Activated B cell treated with CpG ODN at 0.5 μM for 24 hours (primary cell): ENCODE results near the gene TMEM187. TPM values are rescaled to one million over a fixed set of nuclear protein-coding genes. Genes with fewer than 3 reads are reported as not detected.
"Not testable (repeated sequence)": the region's sequence is repeated elsewhere in the genome, so short reads cannot be mapped to it uniquely, and the experiment has no call there.

ENCODE experiments used
- ATAC-seq: fragments of 200-7000 bp; cut with Tn5 transposase; one replicate; pipeline ENCODE4 v1.10.0; 2021; ENCODE audit warnings: low read depth, mild to moderate bottlenecking, moderate library complexity
- CTCF ChIA-PET: fragments of 350-600 bp; sonication (Branson Sonifier 250); formaldehyde crosslinking; loops from one replicate; lab custom pipeline; 2021; ENCODE audit warnings: antibody characterized with exemption; lab: Charles Lee
- POLR2A ChIA-PET: fragments of 350-600 bp; sonication (Branson Sonifier 250); formaldehyde crosslinking; loops from one replicate; lab custom pipeline; 2021; ENCODE audit warnings: antibody characterized with exemption; lab: Charles Lee
- DNase-seq: peaks from one replicate; pipeline ENCODE4 v3.0.0; 2022
- H3K27ac Mint-ChIP-seq: one replicate; pipeline ENCODE4 v1.8.0; 2020; ENCODE audit warnings: mixed read lengths
- H3K27me3 Mint-ChIP-seq: one replicate; pipeline ENCODE4 v1.8.0; 2021; ENCODE audit warnings: mixed read lengths
- H3K36me3 Mint-ChIP-seq: one replicate; pipeline ENCODE4 v1.8.0; 2021; ENCODE audit warnings: low read depth, mixed read lengths
- H3K4me1 Mint-ChIP-seq: one replicate; pipeline ENCODE4 v1.8.0; 2021; ENCODE audit warnings: mixed read lengths
- H3K4me3 Mint-ChIP-seq: one replicate; pipeline ENCODE4 v1.8.0; 2020; ENCODE audit warnings: mild to moderate bottlenecking, mixed read lengths
- H3K9me3 Mint-ChIP-seq: one replicate; pipeline ENCODE4 v1.8.0; 2020; ENCODE audit warnings: mixed read lengths
- CTCF ChIP-seq: fragments of 200-600 bp; IDR thresholded peaks from one replicate; pipeline ENCODE4 v1.8.0; 2022; ENCODE audit warnings: antibody characterized with exemption, mild to moderate bottlenecking
- intact Hi-C: fragments of 100-400 bp; cut with micrococcal nuclease; formaldehyde crosslinking; loops from one replicate; pipeline ENCODE4 v1.15.1; 2024
- total RNA-seq: library from RNA; stranded (reverse); gene quantifications from 2 replicates; pipeline ENCODE4 v1.2.3, GENCODE V29; 2022

Gene TMEM187
- total RNA-seq, 1 donor from 2014 or later: 2.9 TPM

- no peak for TF ChIP-seq CTCF
- peak; percentile 81 for DNase-seq
- Mint-ChIP-seq H3K27me3 (no peaks in the 10 kb centered on the region), H3K4me1 (peaks cover 44% of the 10 kb centered on the region), H3K27ac (peak within 1 kb of the TSS; percentile 100), H3K9me3 (no peaks in the 10 kb centered on the region), H3K4me3 (peak within 1 kb of the TSS; percentile 100), H3K36me3 (peaks cover 17% of the 10 kb centered on the region)
- peak; percentile 48 for ATAC-seq
- intact Hi-C loops: loop anchor here (1.0 to 2.0 kb wide), 7 partner anchors 37 to 408 kb away; partner anchors contain the start of genes EMD, IDH3G, MECP2 and SSR4
- ChIA-PET POLR2A (interaction anchor here (0.7 to 8.1 kb wide), 24 partner anchors 9 to 745 kb away, joined by 3 to 114 read pairs (median 4); partner anchors contain the start of genes ARHGAP4, EMD, IDH3G and IRAK1), CTCF (interaction anchor here (1.5 to 1.9 kb wide), 2 partner anchors 25 to 42 kb away, joined by 5 to 6 read pairs; no protein-coding TSS in a partner anchor)
Measured at GRCh38 chrX:153971450-153972367, 845 bp upstream of the TMEM187 start, which contains the start of gene HCFC1. HCFC1 (minus strand) TSS chrX:153971818; CDS start chrX:153970840, 978 bp downstream.

GRCh38 chrX:153973127-153974002 lies 811 bp downstream of the TMEM187 start:
- H3K4me3 Mint-ChIP-seq: peak overlapping the region; percentile 87
- H3K4me1 Mint-ChIP-seq: peaks cover 28% of the 10 kb centered on the region
- ATAC-seq (no peak), DNase-seq (no peak)
- peak overlapping the region; percentile 90 for H3K27ac Mint-ChIP-seq
- H3K27me3 Mint-ChIP-seq: no peaks in the 10 kb centered on the region
- no peak for TF ChIP-seq CTCF
- H3K9me3 Mint-ChIP-seq: no peaks in the 10 kb centered on the region
- intact Hi-C loops: loop anchor here (1.0 kb wide), 1 partner anchor 11 kb away; no protein-coding TSS in a partner anchor
- peaks cover 8% of the 10 kb centered on the region for H3K36me3 Mint-ChIP-seq
- POLR2A ChIA-PET: interaction anchor here (0.8 to 8.1 kb wide), 7 partner anchors 12 to 398 kb away, joined by 3 to 114 read pairs (median 5); partner anchors contain the start of genes ARHGAP4 and IRAK1
- CTCF ChIA-PET: interaction anchor here (1.3 kb wide), 1 partner anchor 39 kb away, joined by 4 read pairs; no protein-coding TSS in a partner anchor

- no peak for TF ChIP-seq CTCF
- ATAC-seq (no peak), DNase-seq (no peak)
- H3K4me3 Mint-ChIP-seq: peak overlapping the region; percentile 87
- peak overlapping the region; percentile 77 for H3K27ac Mint-ChIP-seq
- H3K27me3 Mint-ChIP-seq: no peaks in the 10 kb centered on the region
- H3K9me3 Mint-ChIP-seq: no peaks in the 10 kb centered on the region
- ChIA-PET CTCF (interaction anchor here (1.3 kb wide), 1 partner anchor 39 kb away, joined by 4 read pairs; no protein-coding TSS in a partner anchor), POLR2A (interaction anchor here (0.8 to 4.6 kb wide), 6 partner anchors 11 to 397 kb away, joined by 3 to 36 read pairs (median 4); partner anchors contain the start of gene IRAK1)
- intact Hi-C loops: no loop called here
- H3K4me1 Mint-ChIP-seq: peaks cover 21% of the 10 kb centered on the region
- peaks cover 8% of the 10 kb centered on the region for H3K36me3 Mint-ChIP-seq
Measured at GRCh38 chrX:153974003-153974725, 1.6 kb downstream of the TMEM187 start.

DNA sequence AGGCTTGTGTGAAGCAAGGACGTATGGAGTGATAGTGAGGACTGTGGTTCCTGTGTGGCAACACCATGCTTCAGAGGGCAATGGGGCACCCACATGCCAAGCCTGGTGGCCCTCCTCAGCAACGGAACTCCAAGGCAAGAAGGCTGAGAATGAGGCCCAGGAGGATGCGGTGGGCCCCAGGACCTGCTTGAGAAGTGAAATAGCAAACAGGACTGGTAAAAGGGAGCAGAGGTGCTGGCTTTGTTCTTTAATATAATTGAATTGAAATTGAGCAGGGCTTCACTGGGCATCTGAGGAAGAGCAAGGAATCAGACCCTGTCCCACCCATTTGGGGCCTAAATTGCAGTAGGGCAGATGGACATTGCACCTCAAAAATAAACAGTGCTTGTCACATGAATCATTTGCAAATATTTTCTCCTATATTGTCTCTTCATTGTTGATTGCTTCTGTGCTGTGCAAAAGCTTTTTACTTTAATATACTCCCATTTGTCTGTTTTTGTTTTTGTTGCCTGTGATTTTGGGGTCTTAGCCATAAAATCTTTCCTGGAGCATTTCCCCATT lies 2.3 kb downstream of the TMEM187 start:
- Mint-ChIP-seq H3K27me3 (no peaks in the 10 kb centered on the region), H3K36me3 (peaks cover 8% of the 10 kb centered on the region), H3K4me1 (peaks cover 16% of the 10 kb centered on the region), H3K27ac (peak overlapping the region; percentile 77), H3K4me3 (no peak overlapping the region), H3K9me3 (no peaks in the 10 kb centered on the region)
- intact Hi-C loops: no loop called here
- ATAC-seq (no peak), DNase-seq (no peak)
- POLR2A ChIA-PET: interaction anchor here (0.8 to 4.6 kb wide), 3 partner anchors 33 to 396 kb away, joined by 4 to 36 read pairs (median 7); partner anchors contain the start of gene IRAK1
- TF ChIP-seq CTCF: no peak
- CTCF ChIA-PET: interaction anchor here (1.3 kb wide), 1 partner anchor 38 kb away, joined by 4 read pairs; no protein-coding TSS in a partner anchor

- POLR2A ChIA-PET: interaction anchor here (0.6 to 3.0 kb wide), 10 partner anchors 9 to 508 kb away, joined by 3 to 19 read pairs (median 4); partner anchors contain the start of genes HCFC1 and IRAK1
- H3K4me3 Mint-ChIP-seq: peak overlapping the region; percentile 69
- H3K27ac Mint-ChIP-seq: peak overlapping the region; percentile 92
- H3K9me3 Mint-ChIP-seq, H3K36me3 Mint-ChIP-seq, H3K27me3 Mint-ChIP-seq, DNase-seq, intact Hi-C loops: not testable (repeated sequence)
- H3K4me1 Mint-ChIP-seq: peaks cover 50% of the 10 kb centered on the region
- CTCF ChIA-PET: interaction anchor here (0.8 to 1.4 kb wide), 2 partner anchors 24 to 34 kb away, joined by 3 to 7 read pairs; no protein-coding TSS in a partner anchor
- peak; percentile 51 for ATAC-seq
Measured at GRCh38 chrX:153980394-153980793, 7.8 kb downstream of the TMEM187 start.
